Measurements from ENCODE around the gene KDM4B.

KDM4B gene

GRCh38 chr19:5035105-5035761 is 66.3 kb downstream of the KDM4B start:
- DNase-seq (ENCODE audit: low read depth in 2 of 2), result no peak

GRCh38 chr19:5035793-5036697 is 67.1 kb downstream of the KDM4B start:
- DNase-seq (ENCODE audit: low read depth in 2 of 2), result no peak

- no peak for DNase-seq (ENCODE audit: low read depth in 2 of 2)
These were observed 68.0 kb downstream of the KDM4B start for GRCh38 chr19:5036698-5037563.

- DNase-seq (ENCODE audit: low read depth in 2 of 2), result no peak
These were observed 69.0 kb downstream of the KDM4B start for GRCh38 chr19:5037936-5038335.

- no peak for DNase-seq (ENCODE audit: low read depth in 2 of 2)
These were observed 69.8 kb downstream of the KDM4B start for GRCh38 chr19:5038631-5039271.

- no peak for DNase-seq (ENCODE audit: low read depth in 2 of 2)
These were observed 71.0 kb downstream of the KDM4B start for GRCh38 chr19:5039642-5040543.

GRCh38 chr19:5040544-5041167 is 71.7 kb downstream of the KDM4B start:
- DNase-seq (ENCODE audit: low read depth in 2 of 2), result no peak

GRCh38 chr19:5041168-5041912 is 72.4 kb downstream of the KDM4B start:
- DNase-seq (ENCODE audit: low read depth in 2 of 2), result no peak

GRCh38 chr19:5041913-5042187 is 72.9 kb downstream of the KDM4B start:
- DNase-seq (ENCODE audit: low read depth in 2 of 2), result no peak

- DNase-seq (ENCODE audit: low read depth in 2 of 2), result no peak
These were observed 73.6 kb downstream of the KDM4B start for GRCh38 chr19:5042556-5042955.

GRCh38 chr19:5045029-5045428 is 76.1 kb downstream of the KDM4B start:
- no peak for DNase-seq (ENCODE audit: low read depth in 2 of 2)

GRCh38 chr19:5045956-5046338 is 77.0 kb downstream of the KDM4B start:
- no peak for DNase-seq (ENCODE audit: low read depth in 2 of 2)

- no peak for DNase-seq (ENCODE audit: low read depth in 2 of 2)
These were observed 77.6 kb downstream of the KDM4B start for GRCh38 chr19:5046339-5047039.

- no peak for DNase-seq (ENCODE audit: low read depth in 2 of 2)
These were observed 78.5 kb downstream of the KDM4B start for GRCh38 chr19:5047251-5047935.

GRCh38 chr19:5048091-5048726 is 79.3 kb downstream of the KDM4B start:
- DNase-seq (ENCODE audit: low read depth in 2 of 2), result peak in 1 of 2 donors; percentile 21

GRCh38 chr19:5048727-5049553 is 80.0 kb downstream of the KDM4B start:
- DNase-seq (ENCODE audit: low read depth in 2 of 2), result no peak

GRCh38 chr19:5049561-5049960 is 80.6 kb downstream of the KDM4B start:
- DNase-seq (ENCODE audit: low read depth in 2 of 2), result no peak
